ENCODE data around the gene NREP. TPM values are rescaled to one million over a fixed set of nuclear protein-coding genes. Genes with fewer than 3 reads are reported as not detected.

Gene NREP
- total RNA-seq = 9.8 and 12.5 TPM in 2 replicates

DNA sequence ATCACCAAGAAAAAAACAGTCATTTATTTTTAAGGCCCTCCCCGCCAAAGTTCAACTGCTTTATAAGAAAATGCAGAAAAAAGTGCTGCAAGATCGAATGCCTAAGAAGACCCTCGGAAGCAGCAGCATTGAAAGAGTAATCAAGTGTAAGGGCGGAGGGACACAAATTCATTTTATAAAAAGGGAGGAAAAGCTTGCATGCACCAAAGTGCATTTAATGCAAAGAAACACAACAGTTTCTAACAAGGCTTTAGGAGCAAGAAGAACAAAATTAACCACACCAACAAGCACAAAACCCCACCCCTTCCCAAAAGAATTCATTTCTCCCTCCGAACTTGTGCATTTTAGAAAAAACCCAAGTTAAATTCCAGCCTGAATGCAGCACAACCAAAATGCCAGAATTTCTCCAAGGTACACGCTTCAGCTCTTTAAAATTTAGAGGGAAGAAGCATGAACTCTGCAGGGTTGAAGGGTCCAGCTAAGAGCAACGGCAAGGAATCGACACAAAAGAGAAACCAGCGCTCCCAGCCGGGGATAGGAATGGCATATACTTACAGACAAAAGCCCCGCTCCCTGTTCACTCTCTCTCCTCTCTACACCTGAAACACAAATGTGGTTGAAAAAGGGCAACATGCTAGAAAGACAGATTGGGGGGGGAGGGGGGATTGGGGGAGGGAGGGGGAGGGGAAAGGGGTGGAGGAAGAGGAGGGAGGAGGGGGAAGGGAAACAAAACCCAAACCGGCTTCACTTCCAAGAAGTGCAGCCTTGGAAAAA, at the start of gene NREP:
Gene NREP (minus strand): TSS at position 614 of the 774 bp plus-strand sequence. CDS start 1,422 bp downstream, outside the sequence.

Other genes starting within 250 kb of the NREP start
- gene STARD4, start 244.7 kb downstream of the NREP start, total RNA-seq = 80.2 and 135 TPM in 2 replicates